GM21526 (cell line): ENCODE measurements around the gene THADA.
A peak's percentile ranks its signal among the peaks of the same experiment; 100 is the strongest.

Source experiments
- ATAC-seq: cut with Tn5 transposase; IDR thresholded peaks from one replicate; pipeline ENCODE4 v1.9.1; 2021; ENCODE audit warnings: moderate library complexity; ENCODE audit not compliant: unreplicated experiment, low FRiP score

The THADA gene

DNA sequence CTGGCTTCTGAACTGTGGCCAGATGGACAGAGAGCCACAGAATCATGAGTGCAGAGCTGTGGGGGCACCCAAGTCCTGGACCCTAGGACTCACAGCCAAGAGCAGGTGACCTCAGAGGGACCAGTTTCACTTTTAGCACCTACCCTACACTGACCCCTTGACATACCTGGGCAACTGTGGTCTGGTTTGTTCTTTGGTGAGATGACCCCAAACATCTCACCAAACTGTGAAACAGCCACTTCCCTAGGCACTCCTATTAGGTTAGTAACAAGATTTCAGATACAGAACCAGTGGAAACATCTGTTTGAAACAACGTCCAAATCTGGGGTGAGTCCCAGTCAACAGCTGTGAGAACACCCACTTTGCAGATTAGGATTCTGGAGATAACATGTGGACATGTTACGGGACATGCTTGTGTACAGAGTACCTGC lies 367.5 kb downstream of the THADA start:
- no peak for ATAC-seq

DNA sequence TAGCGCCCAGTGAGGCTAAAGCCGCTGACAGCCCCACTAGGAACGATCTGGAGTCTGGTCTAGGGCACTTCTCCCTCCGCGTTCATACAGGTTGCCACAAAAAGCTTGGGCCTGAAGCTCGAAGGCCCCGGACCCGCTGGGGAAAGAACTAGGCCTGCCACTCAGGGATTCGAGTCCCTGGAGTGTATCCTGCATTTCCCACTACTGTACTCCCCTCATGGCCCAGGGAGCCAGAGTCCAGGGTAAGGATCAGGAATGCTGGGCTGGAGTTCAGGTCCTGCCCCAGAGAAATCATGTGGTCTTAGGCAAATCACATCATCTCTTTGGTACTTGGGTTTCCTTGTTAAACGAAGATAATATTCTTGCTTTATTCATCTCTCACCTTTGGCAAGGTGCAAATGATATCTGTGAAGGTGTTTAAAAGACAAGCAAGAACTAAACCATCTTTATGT lies 368.0 kb downstream of the THADA start:
- ATAC-seq, result no peak

DNA sequence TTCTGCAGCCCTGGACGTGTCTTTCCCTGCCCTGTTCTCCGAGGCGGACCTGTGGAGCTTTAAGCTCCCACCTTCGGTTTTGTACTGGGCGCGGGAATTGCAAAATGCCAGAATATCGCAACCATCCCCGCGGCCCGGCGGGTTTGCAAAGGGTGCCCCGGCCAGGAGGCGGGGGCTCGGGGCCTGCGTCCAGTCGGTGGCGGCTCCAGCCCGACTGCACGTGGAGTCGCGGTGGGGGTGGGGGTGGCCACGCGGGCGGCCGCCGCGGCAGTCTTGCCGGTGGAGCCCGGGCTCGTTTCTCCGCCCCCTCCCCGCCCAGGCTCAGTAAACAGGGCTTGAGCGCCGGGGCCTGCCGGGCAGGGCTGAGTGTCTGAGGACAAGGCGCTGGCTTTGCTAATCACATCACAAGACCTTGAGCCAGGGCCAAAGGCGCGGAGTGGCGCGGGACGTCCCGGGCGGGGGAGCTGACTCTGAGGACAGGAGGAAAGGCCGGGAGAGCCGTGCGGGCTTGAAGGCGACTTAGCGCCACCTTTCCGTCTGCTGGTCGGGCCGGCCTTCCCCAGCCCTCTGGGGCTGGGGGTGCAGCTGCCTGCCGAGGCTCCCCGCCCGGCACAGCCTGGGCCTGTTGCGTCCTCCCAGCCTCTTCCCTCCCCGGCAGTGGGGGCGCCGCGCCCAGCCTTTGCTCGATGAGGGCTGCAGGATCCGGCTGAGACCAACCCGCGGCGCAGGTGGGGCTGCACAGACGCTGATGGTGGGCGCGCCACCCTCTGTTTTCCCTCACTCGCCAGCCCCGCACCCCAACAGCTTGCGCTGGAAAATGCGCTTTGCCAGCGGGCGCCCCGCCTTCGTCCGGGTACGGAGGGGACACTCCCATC lies 368.6 kb downstream of the THADA start:
- no peak for ATAC-seq

DNA sequence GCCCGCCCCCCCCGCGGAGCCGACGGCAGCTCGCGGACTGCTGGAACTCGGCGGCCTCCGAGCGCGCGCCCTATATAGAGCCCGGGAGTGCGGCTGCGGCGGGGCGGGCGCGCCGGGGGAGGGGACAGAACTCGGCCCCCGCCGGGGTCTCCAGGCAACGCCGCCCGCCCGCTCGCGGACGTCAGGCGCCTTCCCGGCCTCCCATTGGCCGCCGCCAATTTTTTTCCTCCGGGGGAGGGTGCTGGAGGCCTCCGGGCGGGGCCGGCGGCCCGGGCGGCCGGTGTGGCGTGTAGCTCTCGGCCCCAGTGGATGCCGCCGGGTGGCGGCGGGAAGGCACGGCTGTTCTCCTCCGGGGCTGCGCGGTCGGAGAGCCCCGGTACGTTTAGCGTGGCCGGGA lies 369.3 kb downstream of the THADA start, which contains the start of gene ZFP36L2:
TSS of gene ZFP36L2 (minus strand) at position 49 of the 397 bp plus-strand sequence. CDS start 291 bp downstream, outside the sequence.
- ATAC-seq, result peak; percentile 47

DNA sequence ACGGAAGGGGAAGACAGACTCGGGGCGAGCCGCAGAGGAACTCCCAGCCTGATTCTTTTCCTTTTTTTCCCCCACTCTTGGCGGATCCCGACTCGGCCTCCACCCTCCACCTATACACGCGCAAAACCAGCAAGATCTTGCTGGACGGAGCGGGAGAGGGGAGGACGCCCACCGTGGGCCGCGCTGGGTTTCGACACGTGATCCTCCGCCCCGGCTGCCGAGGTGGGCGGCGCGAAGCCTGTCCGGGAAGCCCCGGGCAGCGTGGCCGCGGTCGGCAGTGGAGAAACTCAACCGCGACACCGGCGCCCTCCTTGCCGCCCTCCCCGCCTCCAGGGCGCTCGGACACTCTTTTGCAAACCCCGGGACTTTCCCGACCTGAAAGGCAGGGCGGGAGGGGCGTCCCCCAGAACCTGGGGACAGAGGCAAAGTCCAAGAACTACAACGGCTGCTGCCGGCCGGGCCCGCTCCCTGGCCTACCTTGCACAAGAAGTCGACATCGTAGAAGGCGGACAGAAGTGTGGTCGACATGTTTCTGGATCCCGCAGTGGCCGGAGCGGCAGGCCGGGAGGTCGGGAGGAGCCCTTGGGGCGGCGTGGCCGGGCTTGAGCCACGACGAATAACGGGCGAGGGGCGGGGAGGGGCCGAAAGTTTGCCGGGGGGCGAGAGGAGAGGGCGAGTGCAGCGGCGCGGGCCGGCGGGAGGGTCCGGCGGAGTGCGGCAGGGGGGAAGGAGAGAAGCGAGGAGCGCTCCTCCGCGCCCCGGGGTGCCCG lies 369.9 kb downstream of the THADA start:
- peak; percentile 26 for ATAC-seq

DNA sequence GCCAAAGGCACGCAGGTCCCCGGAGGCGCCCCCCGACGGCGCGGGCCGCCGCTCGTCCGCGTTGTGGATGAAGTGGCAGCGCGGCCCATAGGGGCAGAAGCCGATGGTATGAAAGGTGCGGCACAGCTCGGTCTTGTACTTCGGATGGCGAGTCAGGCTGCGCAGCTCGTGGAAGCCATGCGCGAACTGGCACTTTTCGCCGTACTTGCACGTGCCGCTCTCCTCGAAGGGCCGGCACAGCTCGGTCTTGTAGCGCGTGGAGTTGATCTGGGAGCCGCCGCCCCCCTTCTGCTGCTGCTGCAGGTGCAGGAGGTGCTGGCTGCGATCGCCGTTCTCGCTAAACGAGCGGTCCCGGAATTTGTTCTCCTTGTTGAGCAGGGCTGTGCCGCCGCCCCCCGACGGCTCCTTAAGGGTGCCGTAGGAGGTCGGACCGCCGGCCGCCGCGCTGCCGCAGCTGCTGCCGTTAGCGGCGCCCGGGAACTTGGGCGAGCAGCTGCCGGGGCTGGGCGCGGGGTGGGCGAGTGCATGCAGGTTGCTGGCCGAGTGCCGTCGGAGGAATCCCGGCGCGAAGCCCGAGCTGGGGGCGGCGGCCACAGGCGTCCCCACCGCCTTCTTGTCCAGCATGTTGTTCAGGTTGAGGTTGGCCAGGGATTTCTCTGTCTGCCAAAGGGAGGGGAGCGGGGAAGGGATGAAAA lies 370.6 kb downstream of the THADA start:
- ATAC-seq, result peak; percentile 0

DNA sequence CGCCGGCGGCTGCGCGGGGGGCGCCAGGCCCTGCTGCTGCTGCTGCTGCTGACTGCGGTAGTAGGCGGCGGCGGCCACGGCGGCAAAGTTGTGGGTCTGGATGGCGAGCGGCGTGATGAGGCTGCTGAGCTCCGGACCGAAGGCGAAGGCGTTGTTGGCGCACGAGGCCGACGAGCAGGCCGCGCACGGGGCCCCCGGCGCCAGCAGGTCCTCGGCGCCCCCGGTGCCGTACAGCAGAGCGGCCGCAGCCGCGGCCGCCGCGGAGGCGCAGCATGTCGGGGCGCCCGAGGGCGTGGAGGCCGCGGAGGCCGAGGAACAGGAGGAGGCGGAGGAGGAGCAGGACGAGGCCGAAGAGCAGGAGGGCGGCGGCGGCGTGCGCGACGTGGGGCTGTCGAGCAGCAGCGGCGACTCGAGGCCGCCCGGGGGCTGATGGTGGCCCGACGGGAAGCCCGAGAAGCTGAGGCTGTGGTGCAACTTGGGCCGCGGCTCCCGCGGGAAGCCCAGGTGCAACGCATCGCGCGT lies 371.2 kb downstream of the THADA start:
- ATAC-seq, result no peak

DNA sequence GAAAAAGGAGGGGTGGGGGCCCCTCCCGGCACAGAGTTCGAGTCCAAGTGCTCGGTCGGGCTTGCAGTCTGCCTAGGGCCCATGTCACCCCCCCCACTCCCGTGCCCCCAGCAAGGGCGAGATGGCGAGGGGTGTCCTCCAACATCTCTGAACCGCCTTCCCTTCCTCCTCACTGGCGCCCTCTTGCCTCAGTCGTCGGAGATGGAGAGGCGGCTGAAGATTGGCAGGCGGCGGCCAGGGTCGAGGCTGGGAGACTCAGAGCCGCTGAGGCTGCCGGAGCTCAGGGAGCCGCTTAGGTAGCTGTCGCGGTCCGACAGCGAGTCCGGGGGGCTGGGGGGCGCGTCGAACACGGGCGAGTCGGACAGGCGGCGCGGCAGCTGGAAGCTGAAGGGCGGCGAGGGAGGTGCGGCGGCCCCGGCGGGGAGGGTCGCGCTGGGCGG lies 371.7 kb downstream of the THADA start:
- no peak for ATAC-seq

DNA sequence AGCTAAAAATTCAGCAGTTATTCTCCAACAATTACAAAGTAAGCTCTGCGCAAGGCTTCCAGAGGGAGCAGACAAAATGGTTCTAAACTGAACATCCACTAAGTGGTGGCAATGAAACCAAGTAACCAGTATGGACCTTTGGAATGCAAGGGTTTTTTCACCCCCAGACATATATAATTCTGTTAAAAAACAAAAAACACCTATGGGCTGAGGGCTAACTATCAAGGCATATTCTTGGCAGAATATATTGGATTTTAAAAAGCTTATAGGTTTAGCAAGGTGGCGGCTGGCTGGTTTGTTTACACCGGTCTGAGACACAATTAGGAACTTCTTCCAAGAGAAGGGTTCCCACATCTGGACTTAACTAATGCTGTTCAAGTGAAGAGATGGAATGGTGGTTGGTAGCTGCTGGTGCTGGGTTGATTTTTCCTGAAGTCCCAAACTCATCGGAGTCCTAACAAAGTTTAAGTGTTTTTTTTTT lies 372.3 kb downstream of the THADA start:
- ATAC-seq, result no peak

DNA sequence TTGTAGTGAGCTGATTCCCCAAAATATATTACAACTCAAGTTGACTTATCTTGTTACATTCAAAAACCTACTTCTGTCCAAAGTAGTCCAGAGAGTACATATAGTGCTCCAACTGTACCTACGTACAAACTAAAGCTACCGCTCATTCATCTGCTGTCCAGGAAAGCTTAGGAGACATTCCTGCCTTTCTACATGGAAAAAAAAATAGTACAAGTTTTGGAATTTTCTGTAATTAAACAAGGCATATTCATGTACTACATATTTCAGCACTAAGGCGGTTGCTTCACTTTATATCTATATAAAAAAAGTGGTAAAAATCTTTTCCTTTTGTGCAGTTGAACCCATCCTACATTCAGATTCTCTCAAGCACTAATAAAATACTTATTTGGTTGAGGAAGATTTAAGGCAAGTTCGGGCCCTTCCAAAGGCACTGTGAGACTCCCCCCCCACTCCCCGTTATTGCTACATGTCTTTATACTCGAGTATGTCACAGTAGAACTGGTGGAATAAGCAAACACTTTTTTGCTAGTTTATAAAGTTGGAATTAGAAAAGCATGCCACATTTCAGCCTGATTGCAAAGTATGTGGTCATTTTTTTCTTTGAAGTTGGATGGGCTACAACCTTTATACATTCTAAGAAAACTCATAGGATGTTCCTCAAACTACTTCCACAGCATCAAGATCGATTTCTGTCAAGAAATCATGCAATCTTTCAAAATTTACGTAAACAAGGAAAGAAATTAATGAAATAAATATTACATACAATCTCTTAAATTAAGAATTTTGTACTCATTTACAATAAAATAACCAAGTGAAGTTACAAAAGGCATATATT lies 373.1 kb downstream of the THADA start:
- ATAC-seq, result no peak

DNA sequence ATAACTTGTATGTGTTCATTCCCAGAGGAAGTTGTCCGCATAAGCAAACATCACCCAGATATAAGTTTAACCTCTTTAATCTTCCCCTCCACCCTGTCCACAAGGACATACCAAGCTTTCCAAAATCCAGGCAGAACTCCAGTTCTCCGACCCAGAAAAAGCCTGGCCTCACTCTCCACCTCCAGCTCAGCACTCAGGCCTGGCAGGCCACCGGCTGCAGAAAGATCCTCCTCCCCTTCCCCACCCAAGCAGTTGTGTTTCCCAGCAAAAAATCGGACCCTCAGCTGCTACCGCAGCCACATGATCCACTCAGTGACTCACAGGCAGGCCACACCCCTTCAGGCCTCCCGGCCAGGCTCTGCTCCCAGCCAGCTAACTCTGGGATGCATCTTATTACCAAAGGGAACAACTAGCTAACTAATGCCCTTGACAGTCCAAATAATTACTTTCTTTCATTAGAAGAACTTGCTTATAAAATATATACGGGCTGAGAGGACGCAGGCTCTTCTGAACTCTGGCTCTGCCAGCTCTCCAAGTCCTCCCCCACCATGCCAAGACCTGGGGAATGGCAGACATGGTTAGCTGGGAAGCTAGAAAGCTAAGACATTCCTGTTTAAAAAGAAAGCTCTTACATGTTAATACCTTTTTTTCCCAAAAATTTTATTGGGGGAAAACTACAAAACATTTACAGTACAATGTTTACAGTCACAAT lies 373.9 kb downstream of the THADA start:
- no peak for ATAC-seq

DNA sequence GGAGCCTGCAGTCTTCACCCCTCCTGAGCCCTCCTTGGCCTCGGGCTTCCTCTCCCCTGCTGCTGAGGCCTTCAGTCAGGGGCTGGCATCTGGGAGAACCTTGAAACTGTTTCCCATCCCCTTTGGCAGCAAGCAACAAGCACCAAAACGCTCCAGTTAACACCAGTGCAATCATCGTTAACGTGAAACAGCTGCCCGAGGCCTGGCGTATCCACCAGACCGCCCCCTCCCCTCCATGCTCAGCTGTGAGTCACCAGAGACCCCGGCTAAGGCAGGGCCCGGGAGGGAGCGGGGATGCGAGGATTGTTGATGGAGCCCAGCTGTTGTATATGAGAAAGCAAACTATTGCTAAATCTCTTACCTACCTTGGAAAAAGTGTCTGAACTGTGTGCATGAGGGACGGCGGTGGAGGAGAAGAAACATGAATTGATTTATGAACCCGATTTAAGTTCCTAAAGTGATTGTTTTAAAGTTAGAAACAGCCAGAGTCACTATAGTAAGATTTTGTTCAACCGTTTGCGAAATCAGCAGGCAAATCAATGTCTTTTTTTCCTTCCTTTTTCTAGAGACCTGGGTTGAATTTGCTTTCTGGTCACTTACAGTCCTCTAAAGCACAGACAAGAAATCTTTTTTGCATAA lies 374.6 kb downstream of the THADA start:
- no peak for ATAC-seq

DNA sequence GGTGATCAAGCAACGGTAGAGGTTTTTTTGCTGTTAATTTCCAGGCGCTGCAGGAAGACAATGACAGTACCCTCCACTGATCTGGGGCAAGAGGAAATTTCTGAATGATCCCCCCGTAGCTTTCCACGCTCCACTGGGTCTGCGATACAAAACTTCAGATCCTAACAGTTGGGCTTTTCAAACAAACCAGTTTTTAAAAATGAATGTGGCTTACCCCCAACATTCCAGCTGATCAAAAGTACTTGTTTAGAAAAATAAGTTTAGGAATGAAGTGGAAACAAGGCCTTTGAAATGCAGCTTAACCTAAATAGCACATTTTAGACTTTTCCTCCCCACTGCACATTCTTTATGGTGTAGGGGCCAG lies 375.1 kb downstream of the THADA start:
- ATAC-seq, result no peak

DNA sequence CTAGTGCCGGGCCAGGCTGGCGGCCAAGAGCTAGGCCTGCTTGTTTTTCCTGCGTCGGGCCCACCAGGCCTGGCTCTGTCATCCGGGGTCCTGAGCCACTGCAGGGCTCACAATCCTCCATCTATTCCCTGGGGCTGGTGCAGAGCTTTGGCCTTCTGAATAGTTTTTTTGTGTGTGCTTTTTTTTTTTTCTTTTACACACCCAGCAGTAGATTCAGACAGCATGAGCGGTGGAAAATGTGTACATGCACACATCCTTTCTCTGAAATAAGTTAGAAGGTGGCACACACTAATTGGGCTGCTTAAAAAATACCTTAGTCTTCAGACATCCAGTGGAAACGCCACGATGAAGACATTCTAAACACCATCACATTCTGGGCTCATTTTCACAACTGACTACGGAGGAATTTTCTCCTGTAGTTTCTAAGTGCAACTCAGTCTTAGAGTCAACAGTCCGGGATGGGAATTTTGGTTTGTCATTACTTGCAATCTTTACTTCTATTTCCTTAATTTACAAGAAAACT lies 375.5 kb downstream of the THADA start:
- no peak for ATAC-seq

DNA sequence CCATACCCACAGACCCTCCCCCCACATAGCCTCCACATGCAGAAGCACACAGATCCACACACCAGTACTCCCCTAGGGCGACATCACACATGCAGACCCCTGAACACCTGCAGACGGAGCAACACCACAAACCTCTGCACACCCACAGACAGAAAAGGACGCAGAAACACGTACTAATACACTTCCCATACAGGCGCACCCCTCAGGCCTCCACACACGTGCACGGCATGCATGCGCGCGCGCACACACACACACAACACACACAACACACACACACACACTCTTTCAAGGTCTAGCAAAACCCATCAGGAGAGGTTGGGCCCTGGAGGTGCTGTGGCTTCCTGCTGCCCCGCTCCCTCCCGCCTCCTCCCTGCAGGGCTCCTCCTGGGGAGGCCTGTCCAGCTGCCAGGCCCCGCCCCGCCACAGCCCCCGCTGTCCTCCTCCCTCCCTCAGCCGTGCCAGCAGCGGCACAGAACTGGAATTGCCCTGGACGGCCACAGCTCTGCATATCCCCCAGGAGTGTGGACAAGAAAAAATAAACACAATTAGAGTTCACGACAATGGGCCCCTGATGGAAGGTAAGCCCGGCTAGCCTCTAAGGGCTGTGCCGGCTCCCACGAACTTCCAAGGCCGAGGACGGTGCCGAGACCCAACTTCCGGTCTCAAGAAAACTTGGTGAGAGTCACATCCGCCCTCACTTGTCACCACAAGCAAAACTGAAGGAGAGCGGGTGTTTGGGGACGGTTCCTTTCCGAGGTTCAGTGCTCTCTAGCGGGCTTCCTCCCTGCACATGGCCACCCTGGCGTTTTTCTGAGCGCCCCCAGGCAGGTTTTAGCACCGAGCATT lies 376.2 kb downstream of the THADA start:
- ATAC-seq, result peak; percentile 44

DNA sequence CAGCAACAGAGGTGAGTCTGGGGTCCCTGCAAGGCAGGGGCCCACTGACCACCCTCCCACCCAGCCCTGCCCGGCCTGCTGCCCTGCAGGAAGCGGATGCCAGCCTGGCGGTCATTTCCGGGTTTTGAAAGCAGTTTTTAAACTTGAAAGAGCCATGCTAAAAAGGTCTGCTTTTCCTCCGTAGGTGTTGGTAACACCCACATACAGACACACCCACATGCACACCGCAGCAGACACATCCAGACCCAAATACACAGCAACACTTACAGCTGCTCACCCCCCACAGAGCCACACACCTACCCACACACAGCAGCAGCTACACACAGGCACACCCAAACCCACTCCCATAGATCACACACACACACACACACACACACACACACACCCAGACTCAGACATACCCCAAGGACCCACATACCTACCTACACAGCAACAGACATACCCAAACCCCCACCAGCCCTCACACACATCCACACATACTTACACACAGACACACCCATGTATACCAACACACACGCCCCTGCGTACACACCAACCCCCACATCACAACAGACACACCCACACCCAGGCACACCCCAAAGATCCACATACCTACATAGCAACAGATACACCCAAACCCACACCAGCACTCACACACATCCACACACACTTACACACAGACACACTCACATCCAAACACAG lies 377.0 kb downstream of the THADA start:
- ATAC-seq, result peak; percentile 33

DNA sequence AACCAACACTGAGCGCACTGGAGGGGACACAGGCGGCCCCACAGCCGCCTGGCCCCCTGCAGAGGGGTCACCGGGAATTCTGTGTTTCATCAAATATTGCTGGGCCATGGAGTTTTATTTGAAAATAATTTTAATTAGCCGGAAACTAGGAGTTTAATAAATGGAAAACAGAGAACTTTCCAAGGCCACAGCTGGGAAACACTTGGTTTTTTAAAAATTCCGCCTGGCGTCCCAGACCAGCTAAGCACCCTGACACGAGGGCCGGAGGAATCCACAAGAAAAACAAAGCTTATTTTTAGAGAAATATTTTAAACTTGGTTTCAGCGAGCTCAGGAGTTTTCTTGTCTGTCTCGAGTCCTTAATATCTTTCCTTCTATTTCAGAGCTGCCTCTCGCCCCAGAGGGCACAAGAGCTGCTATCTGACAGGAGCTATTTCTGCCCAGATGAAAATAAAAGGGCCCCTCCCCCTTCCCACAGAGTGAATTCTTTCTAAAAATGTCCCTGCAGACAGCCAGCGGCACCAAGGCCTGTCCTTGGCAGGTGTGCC lies 377.6 kb downstream of the THADA start:
- ATAC-seq, result peak; percentile 3
